ENCODE measurements around the gene FOXK1.
"Not testable (repeated sequence)": the region's sequence is repeated elsewhere in the genome, so short reads cannot be mapped to it uniquely, and the experiment has no call there.

The FOXK1 gene

DNA sequence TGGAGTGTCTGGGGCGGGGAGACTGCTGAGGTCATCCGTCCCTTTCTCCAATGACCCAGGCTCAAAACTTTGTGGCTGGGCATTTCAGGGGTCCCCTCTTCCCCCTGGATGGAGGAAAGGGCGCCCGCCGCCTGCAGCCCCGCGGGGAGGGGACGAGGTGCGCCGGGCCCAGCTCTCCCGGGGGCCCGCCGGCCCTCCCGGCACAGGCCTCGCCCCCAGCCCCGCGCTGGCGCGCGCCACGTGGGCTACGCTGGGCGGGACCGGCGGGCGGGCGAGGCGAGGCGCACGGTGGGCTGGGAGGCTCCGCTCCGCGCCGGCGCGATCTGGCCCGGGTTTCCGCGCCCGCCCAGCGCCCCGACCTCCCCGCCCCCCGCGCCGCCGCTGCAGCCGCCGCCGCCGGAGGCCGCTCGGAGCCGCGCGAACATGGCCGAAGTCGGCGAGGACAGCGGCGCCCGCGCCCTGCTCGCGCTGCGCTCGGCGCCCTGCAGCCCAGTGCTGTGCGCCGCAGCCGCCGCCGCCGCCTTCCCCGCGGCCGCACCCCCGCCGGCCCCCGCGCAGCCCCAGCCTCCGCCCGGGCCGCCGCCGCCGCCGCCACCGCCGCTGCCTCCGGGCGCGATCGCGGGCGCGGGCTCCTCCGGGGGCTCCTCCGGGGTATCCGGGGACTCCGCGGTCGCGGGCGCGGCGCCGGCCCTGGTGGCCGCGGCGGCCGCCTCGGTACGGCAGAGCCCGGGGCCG, at the start of gene FOXK1:
FOXK1 (plus strand) TSS at position 410 of the 735 bp plus-strand sequence; CDS start at position 424, 14 bp downstream.
- peak in 44 of 56 donors; percentile 18 to 84 (median 52) for DNase-seq

DNA sequence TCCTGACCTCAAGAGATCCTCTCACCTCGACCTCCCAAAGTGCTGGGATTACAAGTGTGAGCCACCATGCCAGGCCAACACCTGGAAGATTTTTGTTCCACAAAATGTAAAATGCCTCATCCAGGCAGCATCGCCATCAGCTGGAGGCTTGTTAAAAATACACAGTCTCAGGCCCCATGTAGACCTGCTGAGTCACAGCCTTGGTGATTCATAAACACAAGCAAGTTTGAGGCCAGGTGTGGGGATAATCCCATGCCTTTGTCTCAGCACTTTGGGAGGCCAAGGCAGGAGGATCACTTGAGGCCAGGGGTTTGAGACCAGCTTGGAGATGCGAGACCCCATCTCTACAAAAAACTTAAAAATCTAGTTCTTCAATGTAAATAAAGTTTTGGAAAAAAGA, 49.1 kb upstream of the FOXK1 start:
- peak in 2 of 56 donors; percentile 7 to 10 for DNase-seq

DNA sequence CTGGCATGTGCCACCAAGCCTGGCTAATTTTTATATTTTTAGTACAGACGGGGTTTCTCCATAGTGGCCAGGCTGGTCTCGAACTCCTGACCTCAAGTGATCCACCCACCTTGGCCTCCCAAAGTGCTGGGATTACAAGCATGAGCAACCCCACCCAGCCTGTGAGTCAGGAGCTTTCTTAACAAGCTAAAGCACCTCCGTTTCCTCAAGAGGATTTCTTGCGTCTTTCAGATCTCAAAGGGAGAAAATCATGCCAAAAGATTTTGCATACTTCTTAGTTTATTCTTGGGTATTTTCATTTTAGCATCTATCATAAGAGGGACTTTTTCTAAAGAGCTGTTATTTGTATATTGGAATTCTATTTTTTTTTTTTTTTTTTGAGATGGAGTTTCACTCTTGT, 47.9 kb upstream of the FOXK1 start:
- no peak for DNase-seq

DNA sequence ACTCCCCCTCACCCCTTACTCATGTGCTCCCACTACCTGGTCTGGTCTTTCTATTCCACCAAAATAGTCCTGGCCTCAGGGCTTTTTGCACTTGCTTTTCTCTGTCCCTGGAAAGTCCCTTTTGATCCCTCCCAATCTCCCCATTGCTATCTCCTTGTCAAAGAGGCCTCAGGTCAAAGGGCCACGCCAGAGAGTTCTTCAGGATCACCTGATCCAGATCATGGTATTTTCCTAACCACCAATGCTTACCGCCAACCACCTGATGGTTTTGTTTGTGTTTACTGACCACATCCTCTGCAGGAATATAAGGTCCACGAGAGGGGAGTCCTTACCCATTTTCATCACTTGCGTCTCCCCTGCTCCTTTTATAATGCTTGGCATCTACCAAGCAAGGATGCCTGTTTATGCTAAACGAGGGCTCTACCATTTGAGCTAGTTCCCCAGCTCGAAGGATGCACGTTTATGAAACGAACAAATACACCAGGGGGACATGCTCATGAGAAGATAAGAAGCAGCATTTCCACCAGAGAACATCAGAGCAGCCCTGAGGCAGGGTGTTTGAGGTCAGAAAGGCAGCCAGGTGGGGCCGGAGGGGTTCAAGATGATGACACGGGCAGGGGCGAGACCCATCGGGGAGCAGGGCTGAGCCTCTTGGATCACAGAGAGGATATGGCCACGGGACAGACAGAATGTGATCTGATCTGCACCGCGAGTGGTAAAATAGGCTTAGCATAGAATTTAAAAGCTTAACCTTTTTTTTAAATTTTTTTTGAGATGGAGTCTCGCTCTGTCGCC, 43.1 kb upstream of the FOXK1 start:
- no peak for DNase-seq

DNA sequence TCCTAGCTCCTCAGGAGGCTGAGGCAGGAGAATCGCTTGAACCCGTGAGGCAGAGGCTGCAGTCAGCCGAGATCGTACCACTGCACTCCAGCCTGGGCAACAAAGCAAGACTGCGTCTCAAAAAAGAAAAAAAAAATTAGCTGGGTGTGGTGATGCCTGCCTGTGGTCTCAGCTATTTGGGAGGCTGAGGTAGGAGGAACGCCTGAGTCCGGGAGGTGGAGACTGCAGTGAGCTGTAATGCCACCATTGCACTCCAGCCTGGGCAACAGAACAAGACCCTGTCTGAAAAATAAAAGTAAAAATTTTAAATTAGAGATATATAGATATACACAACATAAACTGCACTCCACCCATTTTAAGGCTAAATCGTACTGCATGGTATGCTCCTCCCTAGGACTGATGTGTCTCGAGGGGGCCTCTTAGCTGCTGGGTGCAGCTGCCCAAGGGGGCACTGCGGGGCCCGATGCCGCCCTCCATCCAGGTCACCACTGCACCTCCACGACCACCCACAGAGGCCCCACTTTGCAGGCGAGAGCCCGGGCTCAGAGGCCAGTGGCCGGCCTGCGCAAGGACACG, 40.9 kb upstream of the FOXK1 start:
- DNase-seq = peak in 1 of 56 donors; percentile 13

DNA sequence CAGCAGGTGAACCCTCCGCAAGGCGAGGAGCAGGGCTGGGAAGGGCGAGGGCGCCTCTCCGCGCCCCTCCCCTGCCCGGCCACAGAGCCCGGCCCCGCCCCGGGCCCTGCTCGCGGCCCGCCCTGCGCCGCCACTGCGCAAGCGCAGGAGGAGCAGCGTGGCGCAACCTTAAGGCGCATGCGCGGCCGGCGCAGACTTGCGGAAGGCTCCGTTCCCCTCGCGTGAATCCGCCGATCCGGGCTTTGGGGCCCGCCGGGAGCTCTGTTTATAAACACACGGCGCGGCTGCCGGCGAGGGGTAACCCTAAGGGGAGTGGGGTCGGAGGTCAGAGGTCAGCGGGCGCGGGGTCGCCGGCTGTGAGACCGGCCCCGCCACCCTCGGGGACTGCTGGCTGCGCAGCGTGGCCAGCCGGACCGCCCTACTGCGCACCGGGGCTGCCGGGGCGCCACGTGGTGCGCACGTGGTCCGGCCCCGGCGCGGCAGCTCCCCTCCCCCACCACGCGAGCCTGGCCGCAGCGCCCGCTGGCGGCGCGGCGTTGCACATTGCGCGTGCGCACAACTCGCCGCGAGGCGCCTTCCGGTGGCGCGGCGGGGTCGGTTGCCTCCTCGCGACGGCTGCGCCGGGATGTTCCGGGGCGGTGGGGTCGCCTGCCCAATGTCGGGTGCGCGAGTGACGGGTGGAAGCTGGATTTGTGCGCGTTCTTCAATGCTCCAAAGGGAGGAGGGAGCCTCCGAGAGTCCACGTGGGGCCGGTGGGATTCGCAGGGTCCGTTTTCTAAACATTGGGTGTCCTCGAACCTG, 40.2 kb upstream of the FOXK1 start:
- peak; percentile 34 to 98 (median 85) for DNase-seq

DNA sequence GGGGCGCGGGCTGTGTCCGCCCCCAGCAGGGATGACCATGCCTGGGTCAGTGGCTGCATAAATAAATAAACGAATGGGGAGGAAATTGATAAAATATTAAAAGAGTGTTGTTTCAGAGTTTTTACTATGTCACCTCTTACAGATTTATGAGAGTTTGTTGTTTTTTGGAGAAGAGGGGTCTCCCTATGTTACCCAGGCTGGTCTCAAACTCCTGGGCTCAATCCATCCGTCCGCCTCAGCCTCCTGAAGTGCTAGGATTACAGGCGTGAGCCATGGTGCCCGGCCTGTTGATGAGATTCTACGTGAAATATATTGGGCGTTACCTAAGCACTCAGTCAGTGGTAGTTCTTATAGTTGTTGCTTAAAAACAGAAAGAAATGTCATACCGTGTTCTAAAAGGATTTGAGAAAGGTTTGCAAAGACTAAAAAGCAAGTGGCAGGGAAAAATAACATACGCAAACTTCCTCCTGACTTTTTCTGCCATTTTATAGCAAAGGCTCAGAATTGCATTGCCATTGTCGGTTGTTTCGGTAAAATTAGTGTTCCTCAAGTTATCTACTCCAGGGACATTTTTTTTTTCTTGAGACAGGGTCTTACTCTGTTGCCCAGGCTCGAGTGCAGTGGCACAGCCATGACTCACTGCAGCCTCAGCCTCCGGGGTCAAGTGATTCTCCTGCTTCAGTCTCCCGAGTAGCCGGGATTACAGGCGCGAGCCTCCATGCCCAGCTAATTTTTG, 39.5 kb upstream of the FOXK1 start:
- peak in 1 of 56 donors; percentile 2 for DNase-seq

DNA sequence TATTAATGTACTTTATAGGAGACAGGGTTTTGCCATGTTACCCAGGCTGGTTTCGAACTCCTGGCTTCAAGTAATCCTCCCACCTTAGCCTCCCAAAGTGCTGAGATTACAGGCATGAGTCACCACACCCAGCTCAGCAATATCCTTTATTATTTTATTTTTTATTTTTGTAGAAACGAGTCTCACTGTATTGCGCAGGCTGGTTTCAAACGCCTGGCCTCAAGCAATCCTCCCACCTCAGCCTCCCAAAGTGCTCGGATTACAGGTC, 39.0 kb upstream of the FOXK1 start:
- DNase-seq = not testable (repeated sequence)

DNA sequence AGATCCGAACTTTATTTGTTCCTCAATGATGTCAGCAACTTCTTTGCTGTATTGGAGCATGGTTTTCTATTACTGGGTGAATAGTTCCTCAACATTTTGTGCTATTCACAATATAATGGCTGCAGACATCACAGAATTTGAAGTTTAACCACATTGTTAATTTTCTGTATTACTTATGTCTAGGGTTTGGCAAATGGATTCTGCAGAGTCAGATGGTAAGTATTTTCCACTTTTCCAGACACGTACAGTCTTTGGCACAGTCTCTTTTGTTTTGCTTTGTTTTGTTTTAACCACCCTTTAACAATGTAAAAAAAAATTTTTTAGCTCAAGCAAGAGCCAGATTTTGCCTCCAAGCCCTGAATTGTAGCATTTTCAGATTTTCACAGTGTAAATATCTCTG, 36.8 kb upstream of the FOXK1 start:
- no peak for DNase-seq

DNA sequence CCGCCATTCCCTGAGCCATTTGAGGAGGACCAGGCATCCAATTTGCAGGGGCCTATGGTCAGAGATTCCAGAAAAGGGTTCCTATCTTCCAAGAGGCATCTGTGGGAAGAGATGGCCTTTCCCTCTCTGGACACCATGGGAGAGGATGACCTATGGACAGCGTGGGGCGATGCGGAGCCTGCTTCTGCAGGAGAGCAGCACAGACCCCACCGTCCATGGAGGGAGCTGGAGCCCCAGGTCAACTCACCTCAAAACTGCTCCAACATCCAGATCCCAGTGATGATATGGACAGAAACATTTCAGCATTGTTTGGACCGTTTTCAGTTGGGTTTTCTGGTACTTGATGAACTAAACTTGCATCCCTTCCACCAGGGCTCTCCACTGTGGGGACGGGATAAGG, 34.0 kb upstream of the FOXK1 start:
- no peak for DNase-seq

DNA sequence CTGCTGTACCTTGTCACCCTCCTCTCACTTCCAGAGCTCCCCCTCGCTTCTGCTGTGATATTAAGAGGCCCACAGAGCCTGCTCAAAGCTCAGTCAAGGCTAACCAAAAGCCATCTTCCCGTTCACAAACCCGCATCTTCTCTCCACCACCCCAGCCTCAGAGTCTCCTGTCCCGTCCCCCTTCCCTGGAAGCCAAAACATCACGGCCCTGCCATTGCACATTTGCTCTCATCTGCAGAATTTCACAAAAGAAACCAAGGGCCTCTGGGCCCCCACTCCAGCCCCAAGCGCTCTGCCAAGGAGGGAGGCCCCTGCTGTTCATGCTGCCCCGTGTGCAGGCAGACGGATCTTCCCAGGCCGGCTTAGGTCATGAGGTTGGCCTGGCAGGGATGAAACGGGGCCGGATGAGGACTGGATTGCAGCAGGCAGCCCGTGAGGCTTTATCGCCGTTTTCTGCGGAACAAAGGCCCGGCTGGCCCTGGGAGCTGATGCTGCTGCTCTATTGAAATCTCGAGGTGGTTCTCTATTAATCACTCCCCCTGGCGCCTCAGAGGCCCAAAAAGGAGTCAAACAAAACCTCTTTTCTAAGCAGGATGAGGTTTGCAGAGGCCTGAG, 31.6 kb upstream of the FOXK1 start:
- peak in 30 of 56 donors; percentile 5 to 47 (median 18) for DNase-seq

DNA sequence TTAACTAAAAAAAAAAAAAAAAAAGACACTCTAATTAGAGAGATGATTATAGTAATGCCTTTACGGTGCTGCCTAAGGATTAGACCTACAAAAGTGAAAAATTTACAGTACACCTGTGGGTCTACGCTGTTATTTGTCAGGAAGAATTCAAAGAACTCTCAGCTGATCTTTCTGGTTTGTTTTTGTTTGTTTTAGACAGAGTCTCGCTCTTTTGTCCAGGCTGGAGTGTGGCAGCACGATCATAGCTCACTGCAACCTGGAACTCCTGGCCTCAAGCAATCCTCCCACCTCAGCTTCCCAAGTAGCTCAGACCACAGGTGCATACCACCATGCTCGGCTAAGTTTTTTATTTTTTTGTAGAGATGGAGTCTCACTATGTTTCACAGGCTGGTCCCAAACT, 28.3 kb upstream of the FOXK1 start:
- DNase-seq = no peak

DNA sequence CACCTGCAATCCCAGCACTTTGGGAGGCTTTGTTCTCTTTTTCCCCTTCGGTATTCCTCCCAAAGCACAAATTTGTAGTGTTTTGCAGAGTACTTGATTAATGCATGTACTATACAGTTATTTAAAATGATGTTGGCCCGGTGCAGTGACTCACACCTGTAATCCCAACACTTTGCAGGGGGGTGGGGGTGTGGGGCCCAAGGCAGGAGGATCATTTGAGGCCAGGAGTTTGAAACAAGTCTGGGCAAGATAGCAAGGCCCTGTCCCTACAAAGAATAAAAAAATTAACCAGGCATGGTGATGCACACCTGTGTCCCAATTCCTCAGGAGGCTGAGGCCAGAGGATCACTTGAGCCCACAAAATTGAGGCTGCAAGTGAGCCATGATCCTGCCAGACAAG, 26.8 kb upstream of the FOXK1 start:
- no peak for DNase-seq

DNA sequence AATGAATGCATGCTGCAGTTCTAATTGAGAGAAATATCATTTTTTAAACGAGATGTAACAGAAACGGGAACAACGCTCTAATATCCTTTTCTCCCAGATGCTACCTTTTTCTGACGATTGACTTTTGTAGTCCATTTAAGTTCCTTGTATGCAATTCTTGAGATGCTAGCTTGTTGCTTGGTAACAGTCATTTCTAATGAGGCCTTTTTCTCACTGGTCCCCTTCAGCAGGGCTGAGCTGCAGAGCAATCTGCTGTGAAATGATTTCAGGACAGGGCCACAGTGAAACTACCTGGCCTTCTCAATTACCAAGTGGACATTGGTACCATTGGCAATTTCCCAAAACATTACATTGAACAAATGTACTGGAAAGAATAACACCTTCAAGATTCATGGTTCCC, 26.2 kb upstream of the FOXK1 start:
- peak in 1 of 56 donors; percentile 10 for DNase-seq

DNA sequence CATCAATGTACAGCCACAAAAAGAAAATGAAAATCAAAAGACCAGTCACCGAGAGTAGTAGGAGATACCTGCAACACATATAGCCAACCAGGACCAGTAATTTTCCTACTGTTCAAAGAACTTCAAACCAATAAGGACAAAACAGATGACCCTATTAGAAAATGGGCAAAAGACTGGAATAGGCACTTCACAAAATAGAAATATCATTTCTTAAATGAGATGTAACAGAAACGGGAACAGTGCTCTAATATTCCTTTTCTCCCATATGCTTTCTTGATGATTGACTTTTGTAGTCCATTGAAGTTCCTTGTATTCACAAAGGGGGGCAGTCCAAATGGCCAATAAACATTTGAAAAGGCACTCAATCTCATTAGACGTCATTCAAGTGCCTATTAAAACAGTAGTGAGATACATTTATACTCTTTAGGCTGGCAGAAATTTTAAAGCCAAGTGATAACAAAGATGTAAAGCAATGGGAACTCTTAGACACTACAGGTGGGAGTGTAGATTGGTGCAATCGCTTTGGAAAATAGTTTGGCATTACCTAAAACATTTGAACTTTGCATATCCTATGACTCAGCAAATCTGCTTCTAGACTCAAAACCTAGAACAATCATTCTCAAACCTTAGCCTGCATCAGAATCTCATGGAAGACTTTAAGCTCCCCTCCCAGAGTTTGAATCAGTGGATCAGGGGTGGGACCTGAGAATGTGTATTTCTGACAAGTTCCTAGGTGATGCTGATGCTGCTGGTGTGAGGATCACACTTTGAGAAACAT, 24.3 kb upstream of the FOXK1 start:
- no peak for DNase-seq

DNA sequence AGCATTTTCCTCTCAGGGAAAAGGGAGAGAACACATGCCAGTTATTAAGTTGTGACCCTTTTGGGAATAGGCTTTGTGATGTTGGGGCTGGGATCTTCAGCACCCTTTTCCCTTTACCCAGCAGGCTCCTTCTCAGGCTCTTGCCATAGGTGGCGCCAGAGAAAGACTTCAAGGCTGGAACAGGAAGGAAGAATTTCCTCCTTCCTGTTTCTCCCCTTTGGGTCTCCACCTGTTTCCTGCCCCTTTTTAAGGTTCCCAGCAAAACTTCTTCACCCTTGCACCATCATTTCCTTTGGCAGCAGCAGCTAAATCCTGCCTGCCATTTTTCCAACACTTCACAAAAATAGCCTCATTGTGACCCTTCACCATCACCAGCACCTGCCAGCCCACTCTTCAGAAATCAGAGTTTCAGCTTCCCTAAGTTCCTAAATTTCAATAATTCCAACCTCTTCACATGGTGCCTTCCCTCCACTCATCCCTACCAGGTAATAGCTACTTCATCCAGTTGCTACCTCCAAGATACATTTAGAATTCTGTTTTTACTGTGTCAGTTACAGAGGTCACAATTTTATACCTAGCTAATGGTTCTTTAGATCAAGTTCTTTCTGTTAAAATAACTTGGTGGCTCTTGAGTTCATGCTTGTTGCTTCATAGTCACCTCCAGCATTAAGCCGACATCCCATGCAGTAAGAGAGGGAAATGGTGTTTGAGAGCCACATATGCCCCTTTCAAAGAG, 22.4 kb upstream of the FOXK1 start:
- no peak for DNase-seq

DNA sequence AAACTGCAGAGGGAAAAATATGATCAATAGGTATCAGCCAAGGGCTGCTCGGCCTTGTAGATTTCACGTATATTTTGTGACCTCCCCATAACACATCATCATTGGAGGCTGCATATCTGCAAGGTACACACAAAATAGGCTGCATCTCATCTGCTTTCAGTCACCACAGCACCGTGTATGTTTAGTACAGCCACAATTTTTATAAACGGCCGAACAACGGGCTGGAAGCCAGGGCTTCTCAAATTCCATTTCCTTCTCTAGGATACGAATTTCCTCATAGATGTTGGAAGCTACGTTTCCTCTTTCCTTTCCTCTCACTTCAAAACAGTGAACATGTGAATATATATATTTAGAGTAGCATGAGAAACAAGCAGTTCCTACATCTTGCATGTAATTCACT, 20.2 kb upstream of the FOXK1 start:
- DNase-seq = peak in 2 of 56 donors; percentile 15 to 17

DNA sequence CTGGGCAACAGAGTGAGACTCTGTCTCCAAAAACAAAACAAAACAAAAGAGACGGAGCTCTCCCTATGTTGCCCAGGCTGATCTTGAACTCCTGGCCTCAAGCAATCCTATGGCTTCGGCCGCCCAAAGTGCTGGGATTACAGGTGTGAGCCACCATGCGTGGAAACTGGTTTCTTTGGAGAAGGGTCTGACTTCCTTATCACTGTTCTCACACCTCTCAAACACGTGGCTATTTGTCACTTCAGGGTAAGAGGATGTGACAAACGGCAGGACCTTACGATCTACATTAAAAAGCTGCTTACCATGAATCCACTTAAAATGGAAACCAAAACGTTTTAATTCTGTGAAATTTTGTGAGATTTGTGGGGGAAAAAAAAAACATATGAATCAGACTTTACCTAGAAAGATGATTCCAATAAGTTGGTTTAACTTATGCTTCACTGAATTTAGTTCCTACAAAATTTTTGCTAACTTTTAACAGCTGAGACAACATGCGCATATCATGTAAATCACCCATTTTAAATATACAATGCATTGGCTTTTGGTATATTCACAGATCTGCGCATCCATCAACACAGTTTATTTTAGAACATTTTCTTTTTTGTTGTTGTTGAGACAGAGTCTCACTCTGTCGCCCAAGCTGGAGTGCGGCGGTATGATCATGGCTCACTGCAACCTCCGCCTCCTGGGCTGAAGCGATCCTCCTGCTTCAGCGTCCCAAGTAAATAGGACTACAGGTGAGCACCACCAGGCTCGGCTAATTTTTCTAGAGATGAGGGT, 18.7 kb upstream of the FOXK1 start:
- no peak for DNase-seq

Data from amygdala (tissue), 56 donors.